Activated T-helper 1 cell treated with anti-CD3 and anti-CD28 coated beads, Interleukin-2, amount 50 U/mL, for 16 hours (primary cell): ENCODE measurements around the gene AHCYL2.
"Not testable (repeated sequence)": the region's sequence is repeated elsewhere in the genome, so short reads cannot be mapped to it uniquely, and the experiment has no call there.

Source experiments
- DNase-seq, 2 donors: peaks; one replicate each; pipeline ENCODE4 v3.0.0-alpha.2; 2020; ENCODE audit warnings: low read depth in 1 of 2, low spot score in 1 of 2

AHCYL2 gene

DNA sequence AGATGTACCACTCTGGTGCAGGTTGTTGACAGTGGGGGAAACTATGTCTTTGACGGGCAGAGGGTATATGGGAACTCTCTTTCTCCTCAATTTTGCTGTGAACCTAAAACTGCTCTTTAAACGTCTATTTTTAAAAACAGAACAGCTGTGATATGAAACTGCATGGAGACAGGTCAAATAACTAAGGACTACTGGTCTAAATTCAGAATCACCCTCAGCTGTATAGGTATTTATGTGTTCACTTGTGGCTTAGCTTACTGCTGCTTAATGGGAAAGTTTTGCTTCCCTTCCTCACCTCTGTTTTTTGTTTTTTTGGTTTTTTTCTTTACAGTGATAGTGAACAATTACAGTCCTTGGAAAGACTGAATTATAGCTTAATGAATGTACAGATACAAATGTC is 122.5 kb downstream of the AHCYL2 start:
- no peak for DNase-seq

DNA sequence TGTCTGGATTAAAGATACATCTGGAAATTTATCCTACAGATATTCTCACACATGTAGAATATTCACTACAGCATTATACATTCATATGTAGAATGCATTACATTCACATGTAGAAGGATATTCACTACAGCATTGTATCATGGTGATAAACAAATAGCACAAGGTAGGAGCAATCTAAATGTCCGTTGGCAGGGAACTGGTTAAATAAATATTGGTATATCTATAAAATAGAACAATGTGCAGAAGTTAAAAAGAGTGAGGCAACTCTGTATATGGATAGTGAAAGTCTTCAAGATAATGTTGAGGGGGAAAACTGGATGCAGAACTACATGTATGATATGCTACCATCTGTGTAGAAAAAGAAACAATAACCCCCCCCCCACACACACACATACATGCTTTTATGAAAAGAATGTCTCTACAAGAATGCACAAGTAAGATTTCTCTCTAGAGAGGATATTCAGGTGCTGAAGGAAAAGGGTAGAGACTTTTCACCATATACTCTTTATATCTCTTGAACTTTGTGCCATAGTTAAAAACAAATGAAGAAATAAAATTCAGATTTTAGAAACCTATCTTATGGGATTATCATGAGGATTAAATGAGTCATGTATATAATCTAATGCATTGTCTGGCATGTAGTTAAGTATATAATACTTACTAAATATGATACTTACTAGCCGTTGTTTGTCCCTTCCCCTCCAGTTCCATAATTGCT is 123.4 kb downstream of the AHCYL2 start:
- DNase-seq, result no peak

DNA sequence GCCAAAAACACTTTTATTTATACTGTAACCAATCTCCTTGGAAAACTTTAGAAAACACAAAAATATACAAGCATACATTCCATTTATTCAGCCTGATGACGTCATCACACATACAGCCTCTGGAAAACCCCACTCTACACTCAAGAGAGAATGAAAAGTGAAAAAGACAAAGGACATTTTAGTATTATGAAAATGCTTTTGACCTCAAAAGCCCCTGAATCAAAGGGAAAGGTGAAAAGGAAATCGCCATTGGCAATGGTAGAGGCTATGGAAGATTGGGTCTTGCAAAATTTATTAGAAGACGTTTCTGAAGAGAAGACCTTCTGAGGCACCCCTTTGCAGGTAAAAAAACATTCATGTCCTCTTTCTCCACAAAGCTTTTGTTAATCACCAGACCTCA is 126.5 kb downstream of the AHCYL2 start:
- DNase-seq, result no peak

DNA sequence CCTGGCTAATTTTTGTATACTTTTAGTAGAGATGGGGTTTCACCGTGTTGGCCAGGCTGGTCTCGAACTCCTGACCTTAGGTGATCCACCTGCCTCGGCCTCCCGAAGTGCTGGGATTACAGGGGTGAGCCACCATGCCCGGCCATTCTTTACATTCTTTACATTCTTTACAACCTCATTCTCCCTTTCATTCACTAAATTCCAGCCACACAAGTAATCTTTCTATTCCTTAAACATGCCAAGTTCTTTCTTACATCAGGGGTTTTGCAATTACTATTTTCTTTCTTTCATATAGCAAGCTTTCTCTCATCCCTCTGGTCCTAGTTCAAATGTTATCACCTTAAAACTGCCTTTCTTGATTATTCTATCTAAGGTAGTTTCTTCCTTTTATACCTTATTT is 128.3 kb downstream of the AHCYL2 start:
- not testable (repeated sequence) for DNase-seq

DNA sequence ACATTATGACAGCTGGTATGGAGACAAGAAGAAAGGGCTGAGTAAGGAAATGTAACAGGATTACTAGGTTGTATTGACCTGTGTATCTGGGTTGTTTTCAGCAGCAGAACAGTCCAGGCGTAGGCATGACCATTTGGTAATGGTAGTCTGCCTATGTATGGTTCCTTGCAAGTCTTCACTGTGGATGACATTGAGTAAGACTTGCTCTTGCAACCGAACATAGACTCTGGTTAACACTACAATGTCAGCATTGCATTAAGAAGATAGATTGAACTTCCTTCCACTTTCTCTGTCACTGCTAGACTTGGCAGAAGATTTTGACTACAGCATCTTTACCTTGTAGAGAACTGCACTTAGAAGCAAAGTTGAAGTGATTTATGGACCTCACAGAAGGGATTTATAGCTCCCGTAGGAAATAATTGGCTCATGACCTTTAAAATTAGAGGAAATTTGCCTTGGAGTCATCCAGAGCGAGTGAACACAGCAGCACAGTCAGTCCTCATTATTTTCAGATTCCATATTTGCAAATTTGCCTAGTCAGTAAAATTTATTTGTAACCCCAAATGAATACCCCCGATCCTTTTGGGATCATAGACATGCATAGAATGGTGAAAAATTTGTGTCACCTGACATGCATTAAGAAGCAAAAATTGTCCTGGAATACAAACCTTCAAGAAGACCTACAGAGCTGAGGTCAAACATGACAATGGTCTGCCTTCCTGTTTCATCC is 129.8 kb downstream of the AHCYL2 start:
- no peak for DNase-seq

DNA sequence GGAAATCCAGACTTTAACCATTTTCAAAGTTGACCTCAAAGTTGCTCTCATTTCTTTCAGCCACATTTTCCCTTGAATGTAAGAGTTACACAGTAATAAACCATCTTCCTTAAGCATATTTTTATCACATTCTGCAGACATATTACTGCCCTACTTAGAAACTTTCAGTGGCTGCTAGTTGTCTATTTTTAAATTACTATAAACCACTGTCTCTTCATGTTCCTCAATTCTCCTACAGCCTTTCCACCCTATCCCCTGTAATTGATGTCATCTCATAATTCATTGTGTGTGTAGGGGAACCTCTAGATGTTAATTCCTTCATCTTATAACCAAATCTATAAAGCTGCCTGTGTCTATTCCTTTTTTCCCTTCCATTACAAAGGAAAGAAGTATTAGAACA is 131.3 kb downstream of the AHCYL2 start:
- DNase-seq, result no peak

DNA sequence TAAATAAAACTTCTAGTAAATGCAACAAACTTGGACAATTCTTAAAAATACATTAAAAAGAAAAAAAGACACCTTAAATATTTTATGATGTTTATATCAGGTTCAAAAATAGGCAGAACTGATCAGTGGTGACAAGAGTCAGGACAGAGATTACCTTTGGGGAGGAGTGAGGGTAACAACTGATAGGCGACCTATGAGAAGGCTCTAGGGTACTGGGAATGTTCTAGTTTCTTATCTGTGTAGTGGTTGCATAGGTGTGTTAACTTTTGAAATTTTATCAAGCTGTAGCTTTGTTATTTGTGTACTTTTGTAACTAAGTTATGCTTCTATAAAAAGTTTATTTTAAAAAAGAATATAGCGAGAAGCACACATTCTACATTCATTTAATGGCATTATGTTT is 134.3 kb downstream of the AHCYL2 start:
- no peak for DNase-seq

DNA sequence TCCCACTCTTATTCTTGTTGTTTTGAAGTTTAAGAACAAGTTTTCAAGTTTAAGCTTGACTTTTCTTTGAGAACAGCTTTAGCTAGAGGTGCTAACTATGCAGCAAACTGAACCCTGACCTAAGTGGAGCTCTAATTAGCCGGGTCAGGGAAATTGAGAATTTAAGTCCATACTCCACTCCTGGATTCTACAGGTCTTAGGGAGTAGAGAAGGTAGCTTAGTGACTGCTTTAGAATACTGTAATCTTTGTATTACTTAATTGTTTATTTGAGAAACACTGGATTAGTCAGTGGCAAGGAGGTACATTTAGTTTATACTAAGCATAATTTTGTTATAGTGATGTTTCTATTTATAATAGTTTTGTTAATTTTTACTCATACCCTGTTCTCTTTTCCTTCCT is 134.8 kb downstream of the AHCYL2 start:
- no peak for DNase-seq

DNA sequence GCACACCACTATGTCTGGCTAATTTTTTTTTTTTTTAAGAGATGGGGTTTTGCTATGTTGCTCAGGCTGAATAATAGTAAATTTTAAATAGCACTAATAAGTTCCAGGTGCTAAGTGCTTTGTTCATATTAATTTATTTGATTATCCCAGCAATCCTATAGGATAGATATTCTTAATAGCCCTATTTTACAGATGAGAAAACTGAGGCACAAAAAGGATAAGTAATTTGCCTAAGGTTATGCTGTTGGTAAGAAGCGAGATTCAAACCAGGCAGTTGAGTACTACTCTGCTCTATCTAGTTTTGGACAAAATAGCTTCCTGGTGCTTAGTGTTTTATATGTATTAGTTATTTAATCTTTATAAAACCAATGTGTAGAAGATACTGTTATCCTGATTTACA is 136.9 kb downstream of the AHCYL2 start:
- no peak for DNase-seq

DNA sequence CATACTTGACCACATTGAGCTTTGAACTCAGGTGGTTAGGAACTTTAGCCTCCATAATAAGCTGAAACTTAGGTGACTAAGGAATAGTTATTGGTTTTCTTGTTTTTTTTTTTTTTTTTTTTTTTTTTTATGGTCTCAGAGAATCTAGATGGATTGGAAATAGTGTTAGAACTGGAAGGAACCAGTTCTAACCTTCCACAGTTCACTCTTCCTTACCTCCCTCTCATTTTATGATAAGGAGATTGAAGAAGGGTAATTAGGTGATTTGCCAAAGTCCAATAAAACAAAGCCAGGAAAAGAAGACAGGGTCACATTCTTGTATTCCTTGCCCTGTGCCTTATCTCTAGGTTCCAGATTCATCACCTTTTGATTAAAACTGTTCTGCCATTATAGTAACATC is 137.7 kb downstream of the AHCYL2 start:
- no peak for DNase-seq

DNA sequence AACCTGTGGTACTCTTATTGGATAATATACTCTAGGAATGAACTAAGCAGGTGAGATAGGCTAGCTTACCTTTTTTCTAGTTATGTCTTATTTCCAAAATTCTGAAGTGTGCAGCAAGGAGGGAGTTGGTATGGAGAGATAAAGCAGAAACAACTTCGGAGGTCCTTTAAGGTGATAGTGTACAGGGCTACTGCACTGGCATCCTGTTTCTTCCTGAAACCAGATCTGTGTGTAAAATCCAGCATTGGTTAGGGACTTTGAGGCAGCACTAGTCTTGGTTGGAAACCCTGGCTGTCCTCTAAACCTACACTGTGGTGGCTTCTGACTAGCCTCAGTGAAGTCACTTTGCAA is 142.5 kb downstream of the AHCYL2 start:
- DNase-seq, result no peak

DNA sequence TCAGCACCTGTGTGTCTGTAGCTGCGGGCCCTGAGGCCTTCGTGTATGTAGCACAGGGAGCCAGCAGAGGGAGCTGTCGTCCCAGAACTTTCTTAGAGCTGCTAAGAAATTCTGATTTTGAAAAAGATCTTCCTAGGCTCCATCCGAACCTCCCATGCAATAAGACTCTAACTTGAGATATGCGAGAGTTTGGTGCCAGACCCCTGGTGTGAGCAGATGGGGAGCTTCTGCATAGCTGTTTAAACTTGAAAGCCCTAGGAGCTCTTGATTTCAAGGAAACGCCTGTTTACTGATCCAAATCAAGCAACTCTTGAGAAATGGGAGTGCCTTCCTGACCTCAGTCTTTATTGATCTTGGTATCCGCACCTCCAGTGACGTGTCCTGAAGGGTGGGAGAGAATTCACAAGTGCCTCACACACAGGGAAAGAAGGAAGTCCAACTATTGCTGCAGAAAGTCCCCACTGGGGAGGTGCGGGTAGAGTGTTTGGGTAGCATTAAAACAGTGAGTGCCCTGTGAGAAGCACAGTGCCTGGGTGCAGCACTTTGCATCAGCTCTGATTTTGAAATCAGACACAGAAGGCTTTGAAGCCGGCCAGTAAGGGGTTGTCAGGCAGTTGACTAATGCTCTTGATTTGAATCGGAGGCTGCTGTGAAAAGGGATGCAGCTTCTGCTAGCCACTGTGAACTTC is 143.0 kb downstream of the AHCYL2 start:
- peak; percentile 50 to 51 for DNase-seq

DNA sequence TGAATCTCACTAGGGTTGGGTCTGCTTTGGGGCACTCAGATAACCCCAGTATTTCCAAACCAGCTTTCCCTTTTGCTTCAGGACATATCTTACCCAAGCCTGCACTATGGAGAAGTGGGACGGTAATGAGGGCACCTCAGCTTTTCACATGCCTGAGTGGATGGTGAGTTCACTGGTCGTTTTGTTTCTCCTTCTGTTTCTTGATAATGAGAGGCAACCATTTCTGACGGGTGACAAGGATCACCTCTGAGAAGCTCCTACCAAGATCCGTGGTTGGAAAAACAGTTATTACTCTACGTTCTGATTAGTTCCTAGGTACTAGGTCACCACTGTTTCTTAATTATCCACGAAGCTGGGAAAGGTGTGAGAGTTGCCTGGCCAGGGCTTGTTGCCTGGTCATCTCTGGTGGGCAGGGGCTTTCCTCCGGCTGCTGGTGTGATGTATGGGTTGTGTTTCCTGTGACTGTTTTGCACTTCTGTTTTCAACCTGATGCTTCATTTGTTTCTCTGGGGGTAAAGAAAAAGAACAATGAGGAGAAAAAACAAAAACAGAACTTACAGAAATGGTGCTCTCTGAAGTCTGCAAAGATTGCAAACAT is 143.7 kb downstream of the AHCYL2 start:
- DNase-seq, result no peak

DNA sequence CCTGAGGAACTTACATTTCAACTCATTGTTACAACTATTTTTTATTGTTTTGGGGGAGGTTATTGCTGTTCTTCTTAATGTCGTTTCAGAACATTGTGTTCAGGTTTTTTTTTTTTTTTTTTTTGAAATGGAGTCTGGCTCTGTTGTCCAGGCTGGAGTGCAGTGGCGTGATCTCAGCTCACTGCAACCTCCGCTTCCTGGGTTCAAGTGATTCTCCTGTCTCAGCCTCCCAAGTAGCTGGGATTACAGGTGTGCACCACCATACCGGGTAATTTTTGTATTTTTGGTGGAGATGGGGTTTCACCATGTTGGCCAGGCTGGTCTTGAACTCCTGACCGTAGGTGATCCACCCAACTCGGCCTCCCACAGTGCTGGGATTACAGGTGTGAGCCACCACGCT is 144.6 kb downstream of the AHCYL2 start:
- not testable (repeated sequence) for DNase-seq

DNA sequence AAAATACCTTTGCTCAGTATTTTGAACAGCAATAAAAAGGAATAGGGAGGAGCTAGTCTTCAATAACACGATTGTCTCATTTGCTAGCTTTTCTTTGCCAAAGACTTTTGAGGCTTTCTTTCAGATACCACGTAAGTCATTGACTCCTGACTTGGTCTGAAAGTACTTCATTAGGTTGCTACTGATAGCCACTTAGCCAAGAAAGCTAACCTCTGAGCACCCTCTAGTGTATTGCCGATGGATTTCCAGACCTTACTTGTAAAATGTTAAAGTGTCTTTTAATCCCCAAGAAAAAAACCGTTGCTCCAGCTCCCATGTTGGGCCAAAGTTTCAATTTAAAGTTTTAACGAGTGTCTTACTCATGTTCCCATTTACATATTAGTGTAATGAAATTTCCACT is 146.0 kb downstream of the AHCYL2 start:
- no peak for DNase-seq

DNA sequence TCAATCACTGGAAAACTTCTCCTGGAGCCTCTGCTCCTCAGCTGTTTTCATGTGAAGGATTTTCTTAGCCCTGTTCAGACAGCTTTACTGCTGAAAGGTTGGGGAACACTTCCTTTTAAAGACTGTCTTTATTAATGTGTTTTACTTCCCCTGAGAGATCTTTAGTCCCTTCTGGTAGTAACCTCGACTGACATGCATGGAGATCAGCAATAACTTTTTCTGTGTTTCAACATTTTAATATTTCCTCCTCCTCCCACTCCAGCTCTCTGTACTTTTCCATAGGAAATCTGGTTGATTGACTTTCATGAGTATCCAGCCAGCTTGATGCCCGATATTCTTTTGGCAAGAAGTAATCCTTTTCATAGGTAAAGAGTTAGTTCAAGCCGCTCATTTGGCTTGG is 146.7 kb downstream of the AHCYL2 start:
- no peak for DNase-seq

DNA sequence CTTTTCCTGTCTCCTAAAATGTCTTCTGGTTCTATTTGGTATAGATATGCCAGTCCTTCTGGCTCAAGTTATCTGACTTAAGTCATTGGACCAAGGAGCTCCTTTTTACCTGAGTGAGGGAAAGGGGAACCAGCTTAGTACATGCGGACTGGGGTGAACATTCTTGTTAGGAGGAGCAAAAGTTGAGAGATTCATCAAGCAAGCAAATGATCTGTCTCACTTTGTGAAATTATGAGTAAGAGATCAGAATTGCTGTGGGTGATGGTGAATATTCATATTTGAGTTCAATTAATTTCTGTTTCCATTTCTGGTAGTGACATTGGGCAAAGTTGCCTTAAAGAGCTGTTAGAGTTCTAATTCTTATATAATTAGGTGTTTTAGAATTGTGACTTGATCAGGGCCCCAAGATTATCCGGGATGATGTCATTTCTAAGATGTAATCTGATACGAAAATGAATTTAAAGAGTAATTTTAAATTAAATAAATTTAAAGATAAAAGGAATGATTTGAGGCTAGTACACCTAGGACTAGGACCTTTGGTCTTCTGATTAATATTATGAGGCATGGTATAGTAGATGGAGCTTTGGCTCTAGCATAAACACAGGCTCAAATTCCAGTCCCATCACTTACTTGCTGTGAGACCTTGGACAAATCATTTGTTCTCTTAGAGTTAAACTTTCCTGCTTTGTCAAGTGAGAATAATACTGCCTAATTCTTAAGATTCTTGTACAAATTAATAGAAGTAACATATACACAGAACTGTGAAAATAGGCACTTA is 149.0 kb downstream of the AHCYL2 start:
- no peak for DNase-seq

DNA sequence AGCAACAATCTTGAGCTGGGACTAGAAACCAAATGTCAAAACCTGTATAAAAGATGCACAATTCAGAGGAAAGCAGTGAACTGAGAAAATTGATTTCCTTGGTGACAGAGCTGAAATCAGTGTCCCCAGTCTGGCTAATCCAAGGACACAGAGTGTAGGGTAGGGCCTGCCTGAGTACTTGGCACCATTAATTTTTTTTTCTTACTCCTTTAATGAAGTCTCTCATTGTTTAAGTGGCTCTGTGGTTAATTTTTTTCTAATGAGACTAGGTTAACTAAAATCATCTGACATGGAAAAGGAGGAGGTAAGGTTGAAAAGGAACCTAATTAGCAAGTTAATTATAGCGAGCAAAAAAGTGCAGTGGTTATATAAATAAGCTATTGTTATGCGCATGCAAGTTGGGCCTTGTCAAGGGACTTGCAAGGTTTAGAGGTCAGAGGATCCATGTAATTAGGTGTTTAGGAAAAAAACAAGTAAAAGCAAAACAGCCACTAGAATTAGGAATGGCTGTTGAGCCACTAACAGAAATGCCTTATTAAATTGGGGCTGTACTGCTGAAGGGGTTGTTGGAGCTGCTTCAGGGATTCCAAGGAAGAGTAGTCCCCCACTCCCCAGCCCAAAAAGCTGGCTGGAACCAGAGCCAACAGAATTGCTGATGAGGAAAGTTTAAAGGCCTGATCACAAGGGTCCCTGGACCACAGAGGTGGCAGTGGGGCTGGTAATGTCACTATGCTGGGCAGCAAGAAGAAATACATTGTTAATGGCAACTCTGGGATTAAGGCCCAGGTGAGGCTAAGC is 150.5 kb downstream of the AHCYL2 start:
- no peak for DNase-seq

DNA sequence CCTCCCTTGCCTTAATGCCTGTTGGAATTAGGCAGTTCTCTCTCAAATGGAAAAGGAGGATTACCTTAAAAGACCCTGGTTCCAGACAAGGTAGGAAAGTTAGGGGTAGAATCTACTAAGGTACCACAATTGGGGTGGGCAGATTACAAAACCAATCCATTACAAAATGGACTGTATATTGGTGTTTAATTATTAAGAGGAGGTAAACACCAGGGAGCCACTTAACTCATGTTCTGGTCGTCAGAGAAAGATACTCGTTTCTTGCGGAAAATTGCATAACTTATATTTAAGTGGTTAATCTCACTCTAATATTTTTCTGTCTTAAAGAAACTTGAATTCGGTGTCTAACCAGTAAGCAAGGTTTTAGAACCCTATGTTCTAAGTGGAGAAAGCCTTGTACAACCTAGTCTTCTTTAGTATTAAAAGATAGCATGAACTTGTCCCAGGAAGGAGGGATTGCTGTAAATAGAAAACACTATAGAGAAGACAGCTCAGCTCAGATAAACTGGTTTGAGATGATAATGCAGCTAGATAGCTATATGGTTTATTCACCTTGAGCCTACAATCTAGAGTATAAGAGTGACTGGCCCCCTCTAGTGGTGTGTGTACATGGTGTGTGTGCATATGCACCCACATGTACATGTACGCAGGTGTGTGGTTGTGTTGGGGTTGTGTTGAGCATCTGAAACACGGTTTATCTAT is 151.4 kb downstream of the AHCYL2 start:
- DNase-seq, result peak in 1 of 2 donors; percentile 4
